WTC11 (cell line): ENCODE results near the gene BORCS6.

Experiments
- ETV6 ChIP-seq: sonication (generic); formaldehyde crosslinking; IDR thresholded peaks from 2 replicates; pipeline ENCODE4 v1.8.1; 2022; ENCODE audit warnings: mild to moderate bottlenecking, missing genetic modification reagents
- KAT7 ChIP-seq: sonication (generic); formaldehyde crosslinking; IDR thresholded peaks from 2 replicates; pipeline ENCODE4 v1.8.1; 2023; ENCODE audit warnings: missing genetic modification reagents, mild to moderate bottlenecking, borderline replicate concordance
- NR3C1 ChIP-seq: sonication (generic); formaldehyde crosslinking; conservative IDR thresholded peaks from 2 replicates; pipeline ENCODE4 v1.8.1; 2023; ENCODE audit warnings: low read depth, mild to moderate bottlenecking, missing genetic modification reagents
- TEAD4 ChIP-seq: sonication (generic); formaldehyde crosslinking; IDR thresholded peaks from 2 replicates; pipeline ENCODE4 v1.8.0; 2022; ENCODE audit warnings: mild to moderate bottlenecking, missing genetic modification reagents
- ZNF232 ChIP-seq: sonication (generic); formaldehyde crosslinking; IDR thresholded peaks from 2 replicates; pipeline ENCODE4 v1.8.0; 2022; ENCODE audit warnings: mild to moderate bottlenecking, missing genetic modification reagents
- TF ChIP-seq, protein P1 (sequence below): fragments of 200-600 bp; IDR thresholded peaks from 2 replicates; pipeline ENCODE4 v1.8.0; 2022; ENCODE audit warnings: antibody characterized with exemption

- no peak for TF ChIP-seq KAT7 (CRISPR knock-in tag)
- TF ChIP-seq, protein P1, sequence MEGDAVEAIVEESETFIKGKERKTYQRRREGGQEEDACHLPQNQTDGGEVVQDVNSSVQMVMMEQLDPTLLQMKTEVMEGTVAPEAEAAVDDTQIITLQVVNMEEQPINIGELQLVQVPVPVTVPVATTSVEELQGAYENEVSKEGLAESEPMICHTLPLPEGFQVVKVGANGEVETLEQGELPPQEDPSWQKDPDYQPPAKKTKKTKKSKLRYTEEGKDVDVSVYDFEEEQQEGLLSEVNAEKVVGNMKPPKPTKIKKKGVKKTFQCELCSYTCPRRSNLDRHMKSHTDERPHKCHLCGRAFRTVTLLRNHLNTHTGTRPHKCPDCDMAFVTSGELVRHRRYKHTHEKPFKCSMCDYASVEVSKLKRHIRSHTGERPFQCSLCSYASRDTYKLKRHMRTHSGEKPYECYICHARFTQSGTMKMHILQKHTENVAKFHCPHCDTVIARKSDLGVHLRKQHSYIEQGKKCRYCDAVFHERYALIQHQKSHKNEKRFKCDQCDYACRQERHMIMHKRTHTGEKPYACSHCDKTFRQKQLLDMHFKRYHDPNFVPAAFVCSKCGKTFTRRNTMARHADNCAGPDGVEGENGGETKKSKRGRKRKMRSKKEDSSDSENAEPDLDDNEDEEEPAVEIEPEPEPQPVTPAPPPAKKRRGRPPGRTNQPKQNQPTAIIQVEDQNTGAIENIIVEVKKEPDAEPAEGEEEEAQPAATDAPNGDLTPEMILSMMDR: no peak
- no peak for TF ChIP-seq ZNF232
- TF ChIP-seq TEAD4 (CRISPR knock-in tag): no peak
- TF ChIP-seq NR3C1 (CRISPR knock-in tag): no peak
- no peak for TF ChIP-seq ETV6
Observed at GRCh38 chr17:8144401-8145231, 45.4 kb downstream of the BORCS6 start.
